ENCODE data around the gene TCF12.

TCF12 gene

DNA sequence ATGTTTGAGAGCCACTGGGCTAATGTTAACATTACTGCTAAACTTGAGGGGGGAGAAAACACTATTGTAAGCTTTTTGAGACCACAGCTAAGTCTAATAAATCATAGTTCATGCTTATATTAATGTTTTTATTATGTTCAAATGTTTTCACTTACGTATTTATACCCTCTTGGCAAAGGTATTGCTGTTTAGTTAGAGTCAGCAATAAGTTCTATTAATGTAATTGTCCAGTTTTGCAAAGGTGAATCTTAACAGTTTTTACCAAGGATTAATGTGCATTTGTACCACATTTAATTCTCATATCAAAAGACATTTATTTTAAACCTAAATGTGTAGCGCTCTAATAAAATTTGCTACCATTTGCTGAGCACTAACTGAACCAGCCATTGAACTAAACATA lies 251.2 kb downstream of the TCF12 start:
- no peak for DNase-seq (ENCODE audit: low read depth)

DNA sequence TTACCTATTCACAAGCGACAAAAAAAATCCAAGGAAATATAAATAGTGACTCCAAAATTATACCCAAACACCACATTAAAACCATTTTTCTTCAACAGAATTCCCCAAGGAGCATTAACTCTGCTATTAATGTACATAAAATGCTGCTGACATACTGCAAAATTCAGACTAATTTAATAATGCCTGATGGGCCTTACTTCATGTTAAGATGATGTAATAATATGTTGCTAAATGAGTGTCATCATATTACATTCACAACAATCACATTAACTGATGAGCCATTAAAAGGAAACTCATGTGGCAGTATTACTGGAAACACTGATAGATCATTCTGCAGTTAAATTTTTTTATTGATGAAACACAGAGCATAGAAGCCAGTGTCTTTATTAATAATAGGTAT lies 253.0 kb downstream of the TCF12 start:
- DNase-seq (ENCODE audit: low read depth): no peak

DNA sequence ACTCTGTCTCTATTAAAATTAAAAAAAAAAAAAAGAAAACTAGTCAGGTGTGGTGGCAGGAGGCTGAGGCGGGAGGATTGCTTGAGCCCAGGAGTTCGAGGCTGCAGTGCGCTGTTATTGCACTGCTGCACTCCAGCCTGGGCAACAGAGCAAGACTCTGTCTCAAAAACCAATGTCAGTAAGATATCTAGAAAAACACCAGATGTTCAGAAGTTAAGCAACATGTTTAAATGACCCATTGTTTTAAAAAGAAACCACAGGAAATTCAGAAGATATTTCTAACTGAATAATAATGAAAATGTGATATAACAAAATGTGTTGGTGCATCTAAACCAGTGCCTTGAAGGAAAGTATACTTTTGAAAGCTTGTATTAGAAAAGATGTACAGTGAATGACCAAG lies 254.5 kb downstream of the TCF12 start:
- peak; percentile 35 for DNase-seq (ENCODE audit: low read depth)

DNA sequence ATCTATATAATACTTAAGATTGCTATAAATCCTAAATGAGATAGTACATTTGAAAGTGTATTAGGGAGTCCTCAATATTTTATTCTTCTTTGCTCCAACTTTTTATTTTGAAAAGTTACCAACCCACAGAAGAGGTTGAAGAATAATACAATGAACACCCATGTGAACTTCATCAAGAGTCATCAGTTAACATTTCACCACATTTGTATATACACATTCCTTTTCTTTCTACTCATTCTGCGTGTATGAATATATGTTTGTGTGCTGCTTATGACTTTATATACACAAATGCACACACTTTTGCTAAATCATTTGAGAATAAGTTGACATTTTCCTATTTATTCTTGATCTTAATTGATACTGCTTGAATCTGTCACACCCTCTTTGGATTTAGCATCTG lies 264.6 kb downstream of the TCF12 start:
- peak; percentile 37 for DNase-seq (ENCODE audit: low read depth)

DNA sequence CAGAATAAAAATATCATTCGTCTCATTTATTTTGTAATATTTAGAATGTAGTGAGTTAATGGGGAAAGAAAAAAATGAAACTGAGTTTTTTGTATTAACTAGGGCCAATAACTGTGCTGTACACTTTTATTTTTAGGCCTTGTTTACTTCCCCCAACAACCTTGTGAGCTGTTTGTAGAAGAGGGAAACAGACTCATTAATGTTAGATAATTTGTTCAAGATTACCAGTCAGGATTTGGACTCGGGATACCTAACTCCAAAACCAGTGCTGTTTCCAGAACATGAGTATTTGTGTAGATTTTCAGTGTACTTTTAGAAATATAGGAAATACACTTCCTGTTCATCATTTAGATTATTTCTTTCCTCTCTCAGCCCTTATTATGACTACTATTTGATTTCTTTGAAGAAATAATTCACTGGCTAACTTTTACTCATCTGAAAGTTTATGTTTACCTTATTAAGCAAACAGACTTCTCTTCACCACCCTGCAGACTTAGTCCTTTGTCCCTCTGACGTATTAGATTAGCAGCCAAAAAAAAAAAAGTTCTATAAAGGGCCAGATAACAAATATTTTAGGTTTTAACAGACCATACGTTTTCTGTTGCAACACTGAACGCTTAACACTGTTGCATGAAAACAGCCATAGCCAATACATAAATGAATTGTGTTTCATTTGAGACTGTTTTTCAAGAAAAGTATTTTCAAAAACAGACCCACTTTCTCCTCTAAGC lies 265.3 kb downstream of the TCF12 start:
- no peak for DNase-seq (ENCODE audit: low read depth)

DNA sequence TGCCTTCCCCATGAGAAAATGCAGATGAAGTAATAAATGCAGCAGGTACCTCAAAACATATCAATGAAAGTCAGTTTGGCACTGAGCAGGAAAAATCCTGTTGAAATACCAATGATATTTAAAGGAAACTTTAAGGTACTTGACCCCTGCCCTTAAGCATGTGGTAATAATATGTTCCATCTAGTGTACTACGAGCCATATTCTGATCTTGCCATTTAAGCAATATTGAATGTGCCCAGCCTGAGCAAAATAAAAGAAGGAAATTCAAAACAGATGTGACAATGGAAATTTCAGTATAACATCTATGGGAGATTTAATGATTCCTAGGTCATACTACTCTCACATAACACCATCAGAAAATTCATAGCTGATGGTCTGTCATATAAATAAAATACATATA lies 266.1 kb downstream of the TCF12 start:
- DNase-seq (ENCODE audit: low read depth): no peak

DNA sequence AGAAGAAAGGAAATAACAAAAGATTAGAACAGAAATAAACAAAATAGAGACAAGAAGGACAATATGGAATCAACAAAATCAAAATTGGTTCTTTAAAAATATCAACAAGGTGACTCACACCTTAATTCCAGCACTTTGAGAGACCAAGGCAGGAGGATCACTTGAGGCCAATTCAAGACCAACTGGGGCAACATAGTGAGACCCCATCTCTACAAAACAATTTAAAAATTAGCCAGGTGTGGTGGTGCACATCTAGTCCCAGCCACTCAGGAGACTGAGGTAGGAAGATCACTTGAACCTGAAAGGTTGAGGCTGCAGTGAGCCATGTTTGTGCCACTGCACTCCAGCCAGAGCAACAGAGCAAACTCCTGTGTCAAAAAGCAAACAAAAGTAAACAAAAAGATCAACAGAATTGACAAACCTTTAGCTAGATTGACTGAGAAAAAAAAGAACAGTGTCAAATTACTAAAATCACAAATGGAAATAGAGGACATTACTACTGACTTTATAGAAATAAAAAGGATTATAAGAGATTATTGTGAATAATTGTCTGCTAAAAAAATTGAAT lies 267.1 kb downstream of the TCF12 start:
- no peak for DNase-seq (ENCODE audit: low read depth)

DNA sequence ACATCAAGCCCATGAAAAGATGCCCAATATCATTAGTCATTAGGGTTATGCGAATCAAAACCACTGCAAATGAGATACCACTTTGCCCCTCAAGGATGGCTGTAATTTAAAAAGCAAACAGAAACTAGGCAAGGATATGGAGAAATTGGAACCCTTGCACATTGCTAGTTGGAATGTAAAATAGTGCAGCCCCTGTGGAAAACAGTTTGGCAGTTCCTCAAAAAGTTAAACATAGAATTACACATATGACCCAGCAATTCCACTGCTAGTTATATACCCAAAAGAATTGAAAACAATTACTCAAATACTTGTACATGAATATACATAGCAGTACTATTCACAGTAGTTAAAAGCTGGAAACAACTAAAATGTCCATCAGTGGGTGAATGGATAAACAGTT lies 271.0 kb downstream of the TCF12 start:
- no peak for DNase-seq (ENCODE audit: low read depth)

DNA sequence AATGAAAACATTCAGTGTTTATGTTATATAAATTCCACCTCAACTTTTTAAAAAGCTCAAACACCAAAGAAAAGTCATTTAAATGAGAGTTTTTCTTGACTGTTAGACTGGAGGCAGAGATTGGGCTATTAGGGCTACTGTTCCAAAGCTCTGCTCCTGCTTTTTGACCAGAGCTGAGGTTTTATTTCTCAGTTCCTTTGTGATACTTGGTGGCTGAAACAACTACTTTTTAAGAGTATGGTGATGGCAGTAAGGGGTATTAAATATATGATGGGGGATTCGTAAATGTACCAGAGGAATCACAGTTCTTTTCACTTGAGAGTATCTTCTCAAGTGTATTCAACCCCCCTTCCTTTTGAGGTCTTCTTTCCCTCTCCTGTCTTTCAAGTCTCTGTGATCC lies 271.8 kb downstream of the TCF12 start:
- DNase-seq (ENCODE audit: low read depth): no peak

DNA sequence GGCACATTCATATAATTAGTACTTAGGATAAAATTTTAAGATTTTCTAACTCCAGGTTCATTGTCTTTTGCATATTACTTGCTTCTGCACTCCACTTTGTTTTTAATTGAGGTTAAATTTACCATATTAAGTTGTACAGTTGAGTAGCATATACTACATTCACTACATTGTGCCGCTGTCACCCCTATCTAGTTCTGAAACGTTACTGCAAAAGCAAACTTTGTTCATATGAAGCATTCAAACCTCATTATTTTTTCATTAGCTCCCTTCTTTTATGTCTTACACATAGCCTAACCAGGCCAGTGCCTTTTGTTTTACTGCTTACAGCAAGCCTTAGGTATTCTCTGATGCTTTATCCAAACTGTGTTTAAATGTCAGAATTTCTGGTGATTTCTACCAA lies 274.7 kb downstream of the TCF12 start:
- DNase-seq (ENCODE audit: low read depth): no peak

DNA sequence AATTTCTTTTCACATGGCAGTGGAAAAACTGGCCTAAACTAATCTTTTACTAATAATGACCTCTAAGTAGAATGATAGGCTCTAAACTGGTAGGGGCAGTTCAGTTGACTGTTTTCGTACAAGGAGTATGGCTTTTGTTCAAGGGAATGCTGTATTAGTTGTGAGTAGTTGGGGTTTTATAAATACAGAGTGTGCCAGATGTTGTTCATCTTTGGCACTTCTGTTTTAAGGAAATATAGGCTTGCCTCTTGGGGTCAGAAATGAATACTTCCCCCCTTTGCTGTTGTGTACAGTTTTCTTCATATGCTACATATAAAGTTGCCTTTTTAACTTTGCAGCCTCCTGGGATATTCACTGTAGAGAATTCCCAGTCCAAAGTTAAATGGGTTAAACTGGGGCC lies 276.9 kb downstream of the TCF12 start:
- no peak for DNase-seq (ENCODE audit: low read depth)

DNA sequence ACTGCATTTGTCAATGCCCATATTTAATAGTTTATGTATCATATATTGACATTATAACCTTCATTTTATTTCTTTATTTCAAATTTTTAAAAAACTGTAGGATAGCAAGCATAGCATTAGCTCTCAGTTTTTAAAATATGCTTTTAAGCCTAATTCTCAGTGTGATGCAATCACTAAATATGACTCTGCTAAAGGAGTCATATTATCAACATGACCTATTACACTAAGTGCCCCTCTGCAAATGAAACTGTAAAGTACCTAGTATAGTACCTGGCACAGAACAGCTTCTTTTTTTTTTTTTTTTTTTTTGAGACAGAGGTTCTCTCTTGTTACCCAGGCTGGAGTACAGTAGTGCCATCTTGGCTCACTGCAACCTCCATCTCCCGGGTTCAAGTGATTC lies 278.4 kb downstream of the TCF12 start:
- DNase-seq (ENCODE audit: low read depth): no peak

DNA sequence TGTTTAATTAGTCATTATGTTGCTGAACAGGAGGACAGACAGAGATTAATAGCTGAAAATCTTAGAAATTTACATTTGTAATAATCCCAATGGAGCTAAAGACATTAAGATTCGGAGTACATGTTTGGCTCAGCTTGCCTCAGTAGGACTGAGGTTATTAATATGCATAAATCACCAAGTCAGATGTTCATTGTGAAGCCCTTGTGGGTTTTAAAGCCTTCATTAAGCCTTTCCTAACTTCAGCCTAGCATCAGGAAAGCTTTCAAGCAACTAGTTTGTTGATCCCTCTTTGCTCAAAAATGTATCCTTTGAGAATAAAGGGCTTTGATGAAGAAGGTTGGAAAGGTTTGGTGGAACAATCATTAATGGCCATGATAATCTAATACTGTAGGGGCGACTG lies 279.7 kb downstream of the TCF12 start:
- DNase-seq (ENCODE audit: low read depth): no peak

DNA sequence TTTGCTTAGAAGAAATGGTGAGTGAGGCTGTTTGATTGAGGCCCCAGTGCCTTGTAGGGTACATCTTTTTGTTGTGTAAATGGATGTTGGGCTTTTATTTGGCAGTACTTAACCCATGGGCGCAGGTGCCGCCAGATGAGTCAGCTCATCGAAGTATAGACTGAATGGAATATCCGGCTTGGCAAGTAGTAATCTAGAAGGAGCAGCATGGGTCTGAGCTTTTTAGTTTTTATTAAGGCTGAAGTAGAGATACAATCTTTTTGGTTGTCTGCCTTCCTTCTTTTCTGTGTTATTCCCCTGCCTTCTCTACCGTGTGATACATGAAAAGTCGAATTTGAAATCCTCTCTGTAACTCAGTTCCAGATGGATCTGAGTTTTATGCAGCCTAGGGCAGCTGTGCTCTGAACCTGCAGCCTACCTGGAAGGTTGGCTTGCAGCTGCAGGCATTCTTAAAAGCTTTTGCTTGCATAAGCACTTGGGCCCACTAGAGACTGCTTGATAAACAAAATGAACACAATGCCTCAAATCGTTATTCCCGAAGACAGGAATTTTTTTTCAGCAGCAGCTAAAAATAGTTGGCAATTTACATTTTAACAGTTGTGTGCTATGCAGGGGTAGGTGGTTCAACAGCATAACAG lies 280.3 kb downstream of the TCF12 start:
- peak; percentile 12 for DNase-seq (ENCODE audit: low read depth)

DNA sequence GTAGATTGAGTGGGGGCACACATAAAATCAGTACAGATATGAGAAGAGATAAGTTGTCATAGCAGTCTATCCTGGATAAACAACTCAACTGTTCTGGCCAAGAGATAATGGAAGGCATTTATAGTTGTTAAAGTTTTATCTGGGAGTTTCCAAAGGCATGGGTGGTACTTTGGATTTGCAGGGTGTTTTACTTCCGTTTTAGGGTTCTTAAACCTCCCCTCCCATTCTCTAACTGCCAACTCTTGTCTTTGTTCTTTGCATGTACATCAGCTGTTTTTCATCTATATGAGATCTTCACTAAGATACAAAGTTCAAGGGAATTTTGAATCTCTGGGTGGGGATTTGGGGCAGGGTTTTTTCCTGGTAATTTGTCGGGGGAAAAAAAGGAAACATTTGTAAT lies 283.1 kb downstream of the TCF12 start:
- DNase-seq (ENCODE audit: low read depth): no peak

DNA sequence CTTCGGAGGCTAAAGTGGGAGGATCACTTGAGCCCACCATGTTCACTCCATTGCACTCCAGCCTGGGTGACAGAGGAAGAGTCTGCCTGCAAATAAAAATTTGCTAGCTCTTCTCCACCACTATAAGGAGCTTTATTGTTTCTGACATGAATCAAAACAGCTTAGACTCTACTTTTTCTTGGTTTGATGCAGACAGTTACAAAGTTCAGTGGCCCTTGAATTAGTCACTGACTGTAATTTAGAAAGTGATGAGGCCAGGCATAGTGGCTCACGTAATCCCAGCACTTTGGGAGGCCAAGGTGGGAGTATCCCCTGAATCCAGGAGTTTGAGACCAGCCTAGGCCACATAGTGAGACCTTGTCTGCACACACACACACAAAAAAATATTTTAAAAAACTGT lies 285.5 kb downstream of the TCF12 start:
- DNase-seq (ENCODE audit: low read depth): no peak

DNA sequence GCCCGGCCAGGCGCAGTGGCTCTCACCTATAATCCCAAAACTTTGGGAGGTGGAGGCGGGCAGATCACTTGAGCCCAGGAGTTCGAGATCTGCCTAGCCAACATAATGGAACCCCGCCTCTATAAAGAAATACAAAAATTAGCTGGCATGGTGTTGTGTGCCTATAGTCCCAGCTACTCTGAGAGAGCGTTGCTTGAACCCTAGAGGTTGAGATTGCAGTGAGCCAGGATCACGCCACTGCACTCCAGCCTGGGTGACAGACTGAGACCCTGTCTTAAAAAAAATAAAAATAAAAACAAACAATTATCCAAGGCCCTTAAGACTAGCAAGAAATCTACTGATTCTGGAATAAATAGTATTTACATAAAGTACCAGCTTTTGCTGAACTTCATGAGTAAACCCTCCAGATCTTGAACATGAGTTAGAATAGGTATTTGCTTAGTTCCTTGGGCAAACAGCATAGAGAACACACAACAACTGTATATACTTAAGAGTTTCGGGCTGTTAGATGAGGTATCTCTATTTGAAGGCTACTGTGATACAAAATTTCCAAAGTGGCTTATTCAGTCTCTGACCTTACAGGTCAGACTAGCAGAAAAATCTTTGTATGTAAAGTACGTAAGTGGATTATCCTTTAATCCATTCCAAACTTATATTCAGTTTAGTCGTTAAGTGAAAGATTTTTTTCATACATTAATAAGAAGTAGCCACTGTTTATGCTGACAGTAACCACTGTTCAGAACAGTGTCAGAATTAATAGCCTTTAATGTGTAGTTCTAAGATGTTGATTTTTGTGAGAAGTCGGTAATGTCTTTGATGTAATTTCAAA lies 286.8 kb downstream of the TCF12 start:
- DNase-seq (ENCODE audit: low read depth): no peak

DNA sequence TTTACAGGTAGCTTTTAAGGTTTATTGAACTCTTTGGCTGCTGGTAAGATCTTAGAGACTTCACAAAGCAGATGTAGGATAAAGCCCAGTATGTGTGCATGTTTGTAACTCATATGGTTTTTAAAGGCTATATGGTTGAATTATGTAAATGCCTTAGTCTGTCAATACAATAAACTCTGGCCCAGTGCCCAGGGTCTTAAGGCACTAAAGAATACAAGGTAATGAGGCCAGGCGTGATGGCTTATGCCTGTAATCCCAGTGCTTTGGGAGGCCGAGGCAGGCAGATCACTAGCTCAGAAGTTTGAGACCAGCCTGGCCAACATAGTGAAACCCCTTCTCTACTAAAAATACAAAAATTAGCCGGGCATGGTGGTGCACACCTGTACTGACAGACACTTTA lies 287.6 kb downstream of the TCF12 start:
- no peak for DNase-seq (ENCODE audit: low read depth)

DNA sequence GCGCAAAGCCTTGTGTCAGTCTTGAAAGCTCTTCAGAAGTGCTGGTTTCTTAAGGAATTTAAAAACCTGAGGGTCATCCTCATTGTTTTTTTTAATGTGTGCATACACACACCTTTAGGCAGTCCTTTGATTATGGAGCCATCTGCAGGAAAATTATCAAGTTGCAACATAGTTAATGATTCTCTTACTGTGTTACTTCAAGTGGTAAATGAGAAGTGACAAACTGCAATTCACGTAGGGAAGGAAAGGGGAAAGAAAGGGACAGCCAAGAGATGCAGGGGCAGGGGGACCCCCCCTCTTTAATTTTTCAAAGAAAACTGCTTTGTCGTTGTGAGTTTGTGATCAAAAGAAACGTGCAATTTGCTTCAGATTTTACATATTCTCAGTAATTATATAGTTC lies 295.4 kb downstream of the TCF12 start:
- DNase-seq (ENCODE audit: low read depth): peak; percentile 61

DNA sequence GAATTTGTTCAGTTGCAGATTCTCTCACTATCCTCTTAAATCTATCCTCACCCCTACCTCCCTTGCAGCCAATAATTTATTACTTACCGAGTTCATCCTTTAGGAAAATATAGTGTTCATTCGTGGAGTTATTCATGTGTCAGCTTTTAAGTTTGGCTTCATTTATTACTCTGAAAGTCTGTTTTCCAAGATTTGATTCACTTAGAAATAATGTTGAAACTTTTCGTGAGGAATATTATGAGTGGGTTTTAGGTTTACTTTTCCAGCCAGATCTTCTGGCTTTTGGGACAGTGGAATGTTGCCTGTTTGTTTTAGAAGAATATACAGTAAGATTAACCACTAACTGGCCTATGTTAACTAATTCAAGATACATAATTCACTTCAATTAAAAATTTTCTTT lies 296.9 kb downstream of the TCF12 start:
- DNase-seq (ENCODE audit: low read depth): peak; percentile 51

DNA sequence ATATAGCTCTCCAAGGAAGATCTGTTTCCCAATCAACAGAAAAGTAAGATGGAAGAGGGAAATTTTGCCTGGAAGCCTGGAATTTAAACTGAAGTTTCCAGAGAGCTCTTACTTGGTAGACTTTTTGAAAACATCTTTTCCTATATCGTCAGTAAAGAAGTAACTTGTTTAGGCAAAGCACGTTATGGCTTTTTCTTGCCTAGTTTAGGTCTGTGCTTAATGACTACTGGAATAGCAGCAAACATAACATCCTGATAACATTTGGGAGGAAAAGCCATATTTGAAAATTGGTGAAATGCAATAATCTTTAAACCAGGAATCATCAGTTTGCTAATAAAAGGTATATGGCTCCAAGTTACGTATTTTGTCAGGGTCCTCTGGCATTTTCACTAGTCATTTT lies 297.4 kb downstream of the TCF12 start:
- DNase-seq (ENCODE audit: low read depth): no peak

DNA sequence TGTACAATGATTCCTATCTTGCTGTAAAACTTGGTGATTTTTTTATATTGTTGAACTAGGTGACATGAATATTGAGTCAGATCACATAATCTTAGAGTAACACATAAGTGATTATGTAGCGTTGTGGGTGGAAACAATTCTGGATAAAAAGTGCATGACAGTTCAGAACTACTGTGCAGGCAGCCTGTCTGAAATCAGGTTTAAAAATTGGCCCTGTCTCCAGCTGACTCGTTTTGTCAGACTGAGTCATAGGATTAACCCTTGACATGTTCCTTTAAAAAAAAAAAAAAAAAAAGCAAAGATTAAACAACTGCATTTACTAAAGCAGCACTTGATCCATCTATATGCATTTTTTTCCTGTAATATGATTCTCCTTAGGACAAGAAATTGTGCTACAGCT lies 297.8 kb downstream of the TCF12 start:
- DNase-seq (ENCODE audit: low read depth): peak; percentile 77

Data from EH (cell line).